NCI-H1694 (cell line): ENCODE data around the gene ZNF234.
A peak's percentile ranks its signal among the peaks of the same experiment; 100 is the strongest.
"Not testable (repeated sequence)": the region's sequence is repeated elsewhere in the genome, so short reads cannot be mapped to it uniquely, and the experiment has no call there.

ENCODE experiments used
- DNase-seq: peaks from one replicate; lab custom pipeline; 2025; lab: John Stamatoyannopoulos, UW

The ZNF234 gene

DNA sequence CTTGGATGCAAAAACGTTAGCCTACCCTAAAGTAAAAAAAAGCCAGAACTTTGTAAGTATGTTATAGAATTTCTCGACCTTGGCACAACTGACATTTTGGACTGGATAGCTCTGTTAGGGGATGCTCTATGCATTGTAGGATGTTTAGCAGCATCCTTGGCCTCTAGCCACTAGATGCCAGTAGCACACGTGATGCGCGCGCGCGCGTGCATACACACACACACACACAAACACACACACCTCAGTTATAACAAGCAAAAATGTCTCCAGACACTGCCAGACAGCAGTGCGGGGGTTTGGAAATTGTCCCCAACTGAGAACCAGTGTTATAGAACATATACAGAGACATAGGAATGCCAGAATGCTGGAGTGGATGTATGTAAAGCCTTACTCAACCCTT lies 40.8 kb downstream of the ZNF234 start:
- DNase-seq, result no peak

DNA sequence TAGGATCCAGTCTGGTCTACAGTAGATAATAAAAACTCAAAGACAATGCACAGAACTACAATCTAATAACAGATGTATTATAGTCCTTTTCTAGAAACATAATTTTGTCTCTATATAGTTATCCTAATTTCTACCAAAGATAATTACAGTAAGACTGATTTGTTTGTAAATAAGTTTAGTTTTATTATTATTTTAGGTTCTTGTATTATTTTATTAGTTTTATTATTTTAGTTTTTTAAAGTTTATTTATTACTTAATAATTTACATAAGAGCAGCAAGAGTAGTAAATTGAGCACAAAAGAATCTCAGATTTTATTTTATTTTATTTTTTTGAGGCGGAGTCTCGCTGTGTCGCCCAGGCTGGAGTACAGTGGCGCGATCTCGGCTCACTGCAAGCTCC lies 48.7 kb downstream of the ZNF234 start:
- no peak for DNase-seq

DNA sequence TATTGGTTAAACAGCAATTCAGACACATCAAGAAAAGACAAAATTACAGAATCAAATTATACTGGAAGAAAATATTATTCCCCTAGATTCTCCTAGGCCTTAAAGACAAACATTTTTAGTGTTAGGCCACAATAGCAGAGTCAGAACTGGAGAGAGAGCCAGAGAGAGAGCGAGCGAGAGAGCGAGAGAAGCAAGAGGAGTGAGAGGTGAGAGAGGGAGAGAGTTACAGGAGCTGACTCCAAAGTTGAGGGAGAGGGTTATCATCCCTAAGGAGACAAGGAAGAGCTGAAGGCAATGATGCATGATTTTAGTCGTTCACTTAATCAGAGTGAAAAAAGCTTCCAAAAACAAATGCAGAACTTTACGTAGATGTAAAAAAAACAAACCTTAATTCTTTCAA lies 50.8 kb downstream of the ZNF234 start:
- DNase-seq, result no peak

DNA sequence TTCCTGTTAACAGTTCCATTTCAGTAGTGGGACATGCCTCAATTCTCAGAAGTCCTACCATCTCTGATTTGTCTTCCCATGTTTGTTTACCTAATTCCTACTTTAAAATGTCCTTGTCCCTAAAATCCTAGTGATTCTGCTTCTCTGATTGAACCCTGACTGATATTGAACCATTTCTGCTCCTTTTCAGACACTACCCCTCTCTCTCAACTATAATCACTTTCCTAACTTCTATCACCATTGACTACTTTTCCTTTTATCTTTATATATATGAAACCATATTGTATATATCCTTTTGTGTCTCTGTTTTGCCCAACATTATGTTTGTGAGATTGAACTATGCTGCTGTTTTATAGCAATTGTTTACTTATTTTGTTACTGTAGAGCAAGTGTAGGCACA lies 55.4 kb downstream of the ZNF234 start:
- no peak for DNase-seq

DNA sequence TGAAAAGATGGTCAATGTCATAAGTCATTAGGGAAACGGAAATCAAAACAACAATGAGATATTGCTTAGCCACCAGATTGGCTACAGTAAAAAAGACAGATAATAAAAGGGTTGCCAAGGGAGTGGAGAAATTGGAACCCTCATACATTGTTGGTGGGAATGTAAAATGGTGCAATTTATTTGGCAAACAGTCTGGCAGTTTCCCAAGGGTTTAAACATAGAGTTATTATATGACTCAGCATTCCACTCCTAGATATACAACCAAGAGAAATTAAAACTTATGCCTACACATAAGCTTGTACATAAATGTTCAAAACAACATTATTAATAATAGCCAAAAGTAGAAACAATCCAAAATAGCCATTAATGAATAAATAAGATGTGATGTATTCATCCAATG lies 61.1 kb downstream of the ZNF234 start:
- DNase-seq, result no peak

DNA sequence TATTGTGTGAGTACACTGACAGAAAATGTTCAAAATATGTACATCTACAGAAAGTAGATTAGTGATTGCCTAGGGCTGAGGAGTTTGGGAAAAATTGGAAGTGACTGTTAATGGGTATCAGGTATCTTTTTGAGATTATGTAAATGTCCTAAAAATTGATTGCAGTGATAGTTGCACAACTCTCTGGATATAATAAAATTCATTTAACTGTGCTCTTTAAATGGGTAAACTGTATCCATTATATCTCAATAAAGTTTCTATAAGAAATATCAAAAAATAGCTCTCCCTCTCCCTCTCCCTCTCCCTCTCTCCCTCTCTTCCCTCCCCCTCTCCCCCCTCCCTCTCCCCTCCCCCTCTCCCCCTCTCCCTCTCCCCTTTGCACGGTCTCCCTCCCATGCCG lies 61.6 kb downstream of the ZNF234 start:
- no peak for DNase-seq

DNA sequence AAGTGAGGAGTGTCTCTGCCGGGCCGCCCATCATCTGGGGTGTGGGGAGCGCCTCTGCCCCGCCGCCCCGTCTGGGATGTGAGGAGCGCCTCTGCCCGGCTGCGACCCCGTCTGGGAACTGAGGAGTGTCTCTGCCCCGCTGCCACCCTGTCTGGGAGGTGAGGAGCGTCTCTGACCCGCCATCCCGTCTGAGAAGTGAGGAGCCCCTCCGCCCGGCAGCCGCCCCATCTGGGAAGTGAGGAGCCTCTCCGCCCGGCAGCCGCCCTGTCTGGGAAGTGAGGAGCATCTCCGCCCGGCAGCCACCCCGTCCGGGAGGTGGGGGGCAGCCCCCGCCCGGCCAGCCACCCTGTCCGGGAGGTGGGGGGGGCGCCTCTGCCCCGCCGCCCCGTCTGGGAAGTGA lies 62.5 kb downstream of the ZNF234 start:
- DNase-seq, result not testable (repeated sequence)

DNA sequence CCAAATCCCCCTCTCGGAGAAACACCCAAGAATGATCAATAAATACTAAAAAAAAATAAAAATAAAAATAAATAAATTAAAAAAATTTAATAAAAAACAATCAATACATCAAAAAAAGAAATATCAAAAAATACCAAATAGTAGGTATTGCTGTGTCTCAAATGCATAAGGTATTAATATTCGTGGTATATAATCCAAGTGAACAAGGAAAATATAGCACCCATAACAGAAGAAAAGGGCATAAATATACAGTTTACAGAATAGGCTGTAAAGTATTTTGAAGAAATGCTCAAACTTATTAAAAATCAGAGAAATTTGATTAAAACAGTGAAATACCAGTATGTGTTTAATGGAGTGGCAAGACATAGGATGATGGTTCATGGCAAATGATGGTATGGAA lies 63.4 kb downstream of the ZNF234 start:
- DNase-seq, result no peak

DNA sequence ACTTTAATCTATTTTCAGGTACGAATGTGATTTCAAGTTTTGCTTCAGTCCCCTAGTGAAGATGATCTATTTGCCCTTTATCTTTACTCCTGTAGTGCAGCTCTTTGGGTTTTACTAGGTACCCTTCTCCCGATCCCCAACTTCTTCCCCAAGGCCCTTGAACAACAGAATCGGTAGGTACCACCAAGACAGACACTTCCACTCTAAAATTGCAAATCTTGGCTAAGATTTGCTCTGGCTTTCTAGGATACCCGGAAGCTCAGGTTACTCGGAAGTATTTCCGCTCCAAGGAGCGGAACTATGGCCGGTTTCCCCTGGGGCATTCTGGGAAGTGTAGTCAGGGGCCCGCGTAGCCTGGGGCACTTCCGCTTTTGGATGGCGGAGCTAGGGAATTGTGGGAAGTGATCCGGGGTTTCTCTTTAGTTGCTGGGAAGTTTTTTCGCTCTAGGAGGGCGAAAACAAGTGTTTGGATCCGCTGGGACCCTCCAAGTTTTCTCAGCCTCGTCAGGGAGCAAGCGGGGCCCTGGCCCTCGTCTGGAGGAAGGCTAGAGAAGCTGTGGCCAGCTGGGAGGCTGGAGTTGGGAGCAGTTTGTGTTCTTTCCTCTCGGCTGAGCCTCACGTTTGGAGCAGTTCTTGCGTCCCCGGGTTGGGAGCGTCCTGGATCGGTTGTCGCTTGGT lies 65.9 kb downstream of the ZNF234 start:
- peak; percentile 89 for DNase-seq
